Spleen (tissue), 7 donors: ENCODE measurements around the gene FAM117B.

Experiments
- POLR2A ChIP-seq, 3 donors: fragments of 450-650 bp; IDR thresholded peaks; one replicate each; pipeline ENCODE4 v1.5.1; 2017; ENCODE audit warnings: antibody characterized with exemption in 3 of 3, mild to moderate bottlenecking in 1 of 3
- POLR2AphosphoS5 ChIP-seq, 3 donors: sonication (generic); formaldehyde crosslinking; IDR thresholded peaks; one replicate each; pipeline ENCODE4 v1.5.1; 2017; ENCODE audit warnings: antibody characterized with exemption in 3 of 3
- TF ChIP-seq, protein P1 (sequence below), 11 experiments: fragments of 200-600 bp in 7 of 11; fragments of 450-650 bp in 4 of 11; sonication (generic) in 4 of 11; IDR thresholded peaks in 8 of 11; conservative IDR thresholded peaks in 3 of 11; 1 replicate in 7 of 11; 2 replicates in 4 of 11; pipeline versions ENCODE4 v1.4.0 to v1.8.0; 2016 to 2021; ENCODE audit warnings: antibody characterized with exemption in 11 of 11, inconsistent platforms in 4 of 11, mild to moderate bottlenecking in 1 of 11
- donor health status: DM: no; HTN: no; CAD: no; lungs with moderate emphysema.
- donor health status: DM: no; HTN: no; CAD: no.
- donor health status: DM: no; HTN: no; CAD: no.

DNA sequence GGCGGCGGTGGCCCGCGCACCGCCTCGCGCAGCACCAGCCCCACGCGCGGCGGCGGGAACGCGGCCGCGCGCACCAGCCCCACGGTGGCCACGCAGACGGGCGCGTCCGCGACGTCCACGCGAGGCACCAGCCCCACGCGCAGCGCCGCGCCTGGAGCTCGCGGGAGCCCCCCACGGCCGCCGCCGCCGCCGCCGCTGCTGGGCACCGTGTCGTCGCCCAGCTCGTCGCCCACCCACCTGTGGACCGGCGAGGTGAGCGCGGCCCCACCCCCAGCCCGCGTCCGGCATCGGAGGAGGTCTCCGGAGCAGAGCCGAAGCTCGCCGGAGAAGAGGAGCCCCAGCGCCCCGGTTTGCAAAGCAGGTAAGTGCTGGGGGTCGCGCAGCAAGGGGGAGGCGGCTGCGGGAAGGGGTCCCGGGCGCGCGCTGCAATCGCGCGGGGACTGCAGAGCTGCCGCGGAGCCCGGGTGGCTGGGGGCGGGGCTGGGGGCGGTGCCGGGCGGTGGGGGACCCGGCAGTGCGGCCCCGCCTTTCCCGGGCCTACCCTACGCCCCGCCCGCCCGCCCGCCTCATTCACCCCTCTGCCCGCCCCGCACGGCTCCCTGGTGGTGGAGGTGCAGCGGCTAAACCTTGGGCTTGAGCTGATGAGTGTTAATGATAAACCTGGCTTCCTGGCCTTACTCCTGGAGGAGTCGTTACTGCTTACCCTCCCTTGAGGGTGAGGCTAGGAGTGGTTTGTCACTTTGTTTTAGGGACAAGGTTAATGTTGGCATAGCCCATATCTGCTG is 851 bp downstream of the FAM117B start:
- TF ChIP-seq, protein P1, sequence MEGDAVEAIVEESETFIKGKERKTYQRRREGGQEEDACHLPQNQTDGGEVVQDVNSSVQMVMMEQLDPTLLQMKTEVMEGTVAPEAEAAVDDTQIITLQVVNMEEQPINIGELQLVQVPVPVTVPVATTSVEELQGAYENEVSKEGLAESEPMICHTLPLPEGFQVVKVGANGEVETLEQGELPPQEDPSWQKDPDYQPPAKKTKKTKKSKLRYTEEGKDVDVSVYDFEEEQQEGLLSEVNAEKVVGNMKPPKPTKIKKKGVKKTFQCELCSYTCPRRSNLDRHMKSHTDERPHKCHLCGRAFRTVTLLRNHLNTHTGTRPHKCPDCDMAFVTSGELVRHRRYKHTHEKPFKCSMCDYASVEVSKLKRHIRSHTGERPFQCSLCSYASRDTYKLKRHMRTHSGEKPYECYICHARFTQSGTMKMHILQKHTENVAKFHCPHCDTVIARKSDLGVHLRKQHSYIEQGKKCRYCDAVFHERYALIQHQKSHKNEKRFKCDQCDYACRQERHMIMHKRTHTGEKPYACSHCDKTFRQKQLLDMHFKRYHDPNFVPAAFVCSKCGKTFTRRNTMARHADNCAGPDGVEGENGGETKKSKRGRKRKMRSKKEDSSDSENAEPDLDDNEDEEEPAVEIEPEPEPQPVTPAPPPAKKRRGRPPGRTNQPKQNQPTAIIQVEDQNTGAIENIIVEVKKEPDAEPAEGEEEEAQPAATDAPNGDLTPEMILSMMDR (IDR thresholded peaks at IDR 0.05 in 8 of 11, conservative IDR thresholded peaks at IDR 0.05 in 3 of 11): peak in 4 of 11 experiments; percentile 14 to 50 (median 36)
- TF ChIP-seq POLR2A (IDR thresholded peaks at IDR 0.05) (peak in 1 of 3 donors; percentile 29), POLR2AphosphoS5 (IDR thresholded peaks at IDR 0.05) (peak; percentile 82 to 87 (median 87))
